Suppressor macrophage (primary cell): ENCODE results near the gene TSSC4.

Experiments used
- DNase-seq, 4 experiments: peaks; one replicate each; pipeline ENCODE4 v3.0.0-alpha.2; 2020 to 2022

The TSSC4 gene

DNA sequence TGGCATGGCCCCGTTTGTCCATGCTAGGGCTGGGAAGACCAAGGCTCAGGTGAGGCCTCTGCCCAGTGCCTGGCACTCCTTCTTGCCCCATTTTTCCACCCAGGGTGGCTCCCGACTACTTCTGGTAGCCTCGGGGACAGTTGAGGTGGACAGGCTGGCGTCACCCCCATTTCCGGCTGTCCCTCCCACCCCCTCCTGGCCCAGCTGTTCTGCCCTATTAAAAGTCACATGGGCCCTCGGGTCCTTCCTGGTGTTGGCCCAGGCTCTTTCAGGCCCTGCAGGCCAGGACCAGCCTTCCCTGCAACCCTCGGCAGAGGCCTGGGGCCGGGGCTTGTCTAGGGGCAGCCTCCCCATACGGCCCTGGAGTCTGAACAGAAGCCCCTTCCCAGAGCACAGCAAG lies 14.0 kb upstream of the TSSC4 start:
- no peak for DNase-seq

- no peak for DNase-seq
These were observed 13.1 kb upstream of the TSSC4 start for GRCh38 chr11:2387266-2387987.

- no peak for DNase-seq
These were observed 11.8 kb upstream of the TSSC4 start for GRCh38 chr11:2388431-2389376.

DNA sequence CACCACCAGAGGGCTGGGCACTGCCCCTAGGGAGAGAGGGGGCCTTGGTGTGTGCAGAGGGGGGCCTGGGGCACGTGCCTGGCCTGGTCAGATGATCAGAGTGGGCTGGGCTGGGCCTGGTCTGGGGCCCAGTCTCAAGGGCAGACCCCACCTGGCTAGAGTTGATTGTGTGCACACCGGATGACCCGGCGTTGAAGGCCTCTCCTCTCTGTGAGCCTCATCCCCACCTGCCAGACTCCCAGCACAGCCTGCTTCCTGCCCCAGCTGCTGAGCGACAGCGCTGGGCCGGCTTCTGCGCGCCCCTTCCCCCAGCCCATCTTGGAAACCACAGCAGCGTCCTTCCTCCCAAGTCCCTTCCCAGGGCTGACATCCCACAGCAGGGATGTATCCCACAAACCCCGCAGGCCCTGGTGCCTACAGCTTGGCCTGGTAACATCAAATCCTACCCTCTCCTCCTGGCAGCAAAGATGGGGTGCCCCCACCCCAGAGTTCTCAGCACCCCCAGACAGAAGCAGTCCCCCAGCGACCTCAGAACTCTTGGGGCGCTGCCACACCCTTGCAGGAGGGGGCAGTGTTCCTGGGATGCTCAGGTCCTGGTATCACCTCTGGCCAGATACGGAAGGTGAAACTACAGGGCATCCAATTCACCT lies 11.0 kb upstream of the TSSC4 start:
- DNase-seq = no peak

DNA sequence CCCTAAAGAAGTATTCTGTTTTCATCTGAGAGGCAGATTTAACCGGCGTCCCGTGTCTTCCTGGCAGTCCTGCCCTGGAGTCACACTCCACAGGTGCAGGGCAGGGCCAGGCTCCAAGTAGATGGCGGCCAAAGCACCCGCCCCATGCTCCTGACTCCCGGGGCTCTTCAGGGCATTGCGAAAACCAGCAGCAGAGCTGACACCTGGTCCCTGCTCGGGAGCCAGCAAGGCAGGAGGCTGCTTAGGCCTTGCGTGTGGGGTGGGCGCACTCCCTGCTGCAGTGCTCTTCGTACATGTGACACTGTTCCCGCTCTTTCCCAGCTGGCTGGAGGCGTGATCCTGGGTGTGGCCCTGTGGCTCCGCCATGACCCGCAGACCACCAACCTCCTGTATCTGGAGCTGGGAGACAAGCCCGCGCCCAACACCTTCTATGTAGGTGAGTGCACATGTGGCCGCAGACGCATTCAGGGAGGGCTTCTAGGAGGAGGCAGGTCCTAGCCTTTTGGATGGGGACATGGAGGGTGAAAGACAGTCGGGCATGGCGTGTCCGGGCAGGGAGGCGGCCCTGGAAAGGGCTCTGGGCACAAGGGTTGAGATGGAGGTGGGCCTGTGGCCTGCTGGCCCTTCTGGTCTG lies 10.3 kb upstream of the TSSC4 start:
- DNase-seq = no peak

DNA sequence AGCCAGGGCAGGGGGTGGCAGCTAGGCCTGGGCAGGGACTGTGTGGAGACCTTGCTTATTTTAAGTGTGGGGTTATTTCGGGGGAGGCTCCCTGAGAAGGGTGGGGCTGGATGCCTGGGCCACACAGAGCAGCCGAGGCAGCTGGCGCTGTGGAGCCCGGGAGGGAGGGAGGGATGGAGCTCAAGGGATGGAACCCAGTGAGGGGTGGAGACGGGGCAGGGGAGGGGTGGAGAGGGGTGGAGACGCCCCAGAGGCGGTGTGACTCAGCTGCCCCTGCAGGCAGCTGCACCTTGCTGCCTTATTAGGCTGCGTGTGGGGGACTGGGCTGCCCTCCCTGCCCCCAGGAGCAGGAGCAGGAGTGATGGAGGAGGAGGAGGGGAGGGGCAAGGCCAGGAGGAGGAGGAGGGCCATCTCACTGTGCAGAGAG lies 9.8 kb upstream of the TSSC4 start:
- no peak for DNase-seq

- no peak for DNase-seq
These were observed 9.2 kb upstream of the TSSC4 start for GRCh38 chr11:2391181-2391975.

GRCh38 chr11:2392241-2392959 lies 8.2 kb upstream of the TSSC4 start:
- DNase-seq = no peak

DNA sequence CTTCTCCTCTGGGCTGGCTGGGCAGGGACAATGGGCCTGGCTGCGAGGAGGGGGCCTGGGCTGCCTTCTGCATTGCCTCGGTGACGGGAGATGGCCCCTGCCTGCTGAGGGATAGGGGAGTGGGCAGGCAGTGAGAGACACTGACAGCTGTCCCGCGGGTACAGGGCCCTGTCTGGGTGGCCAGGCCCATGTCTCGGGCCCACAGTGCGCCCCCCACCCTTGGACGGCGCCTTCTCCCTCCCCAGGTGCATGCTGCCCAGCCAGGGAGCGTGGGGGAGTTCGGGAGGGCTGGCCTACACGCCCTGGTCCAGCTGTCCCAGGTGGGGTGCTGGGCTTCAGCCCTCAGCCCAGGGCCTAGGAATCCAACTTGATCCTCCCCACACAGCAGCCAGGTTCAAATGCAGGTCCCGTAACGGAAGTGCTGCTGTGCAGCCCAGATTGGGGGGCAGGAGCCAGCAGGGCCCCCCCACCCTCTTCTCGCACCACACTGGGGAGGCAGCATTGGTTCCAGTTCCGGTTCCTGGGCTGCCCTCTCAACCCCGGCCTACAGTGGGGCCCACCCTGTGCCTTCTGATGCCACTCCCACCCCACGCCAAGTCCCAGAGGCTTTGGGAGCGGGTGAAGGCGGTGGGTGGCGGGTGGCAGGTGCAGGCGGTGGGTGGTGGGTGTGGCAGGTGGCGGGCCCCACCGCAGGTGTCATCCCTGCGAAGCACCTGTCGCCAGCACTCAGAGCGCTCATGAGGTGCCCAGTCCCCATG lies 7.3 kb upstream of the TSSC4 start:
- no peak for DNase-seq

- DNase-seq = no peak
These were observed 6.4 kb upstream of the TSSC4 start for GRCh38 chr11:2393941-2394817.

GRCh38 chr11:2394818-2395105 lies 5.8 kb upstream of the TSSC4 start:
- no peak for DNase-seq

DNA sequence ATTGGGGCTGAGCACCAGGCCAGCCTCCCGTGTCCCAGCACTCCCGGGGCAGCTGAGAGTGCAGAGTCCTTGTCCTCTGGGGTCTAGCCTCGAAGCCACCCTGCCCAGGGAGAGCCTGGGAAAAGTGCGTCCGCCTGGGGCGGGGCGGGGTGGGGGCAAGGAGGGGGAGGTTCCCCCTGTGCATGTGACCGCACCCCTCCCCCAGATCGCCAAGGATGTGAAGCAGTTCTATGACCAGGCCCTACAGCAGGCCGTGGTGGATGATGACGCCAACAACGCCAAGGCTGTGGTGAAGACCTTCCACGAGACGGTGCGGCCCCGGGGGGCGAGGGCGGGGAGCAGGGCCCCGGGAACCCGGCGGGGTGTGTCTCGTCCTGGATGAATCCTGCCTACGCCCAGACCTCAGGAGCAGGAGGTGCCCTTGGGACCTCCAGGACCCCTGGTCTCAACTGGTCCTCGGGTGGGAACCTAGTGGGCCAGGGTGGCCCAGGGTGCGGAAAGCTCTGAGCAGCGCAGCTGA lies 5.3 kb upstream of the TSSC4 start:
- DNase-seq = no peak

DNA sequence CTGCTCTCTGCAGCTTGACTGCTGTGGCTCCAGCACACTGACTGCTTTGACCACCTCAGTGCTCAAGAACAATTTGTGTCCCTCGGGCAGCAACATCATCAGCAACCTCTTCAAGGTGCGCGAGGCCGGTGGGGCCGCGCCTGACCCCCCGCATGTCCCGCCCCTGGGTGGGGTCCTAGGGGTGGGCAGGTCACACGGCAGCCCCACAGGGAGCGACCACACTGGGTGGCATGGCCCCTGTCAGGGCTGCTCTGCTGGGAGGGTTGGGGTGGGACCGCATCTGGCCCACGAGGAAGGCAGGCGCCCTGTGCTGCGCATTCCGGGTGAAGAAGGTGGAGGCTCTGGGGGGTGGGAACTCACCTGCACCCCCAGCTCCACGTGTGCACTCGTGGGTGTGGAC lies 4.7 kb upstream of the TSSC4 start:
- no peak for DNase-seq

GRCh38 chr11:2396471-2396870 lies 4.1 kb upstream of the TSSC4 start:
- no peak for DNase-seq

DNA sequence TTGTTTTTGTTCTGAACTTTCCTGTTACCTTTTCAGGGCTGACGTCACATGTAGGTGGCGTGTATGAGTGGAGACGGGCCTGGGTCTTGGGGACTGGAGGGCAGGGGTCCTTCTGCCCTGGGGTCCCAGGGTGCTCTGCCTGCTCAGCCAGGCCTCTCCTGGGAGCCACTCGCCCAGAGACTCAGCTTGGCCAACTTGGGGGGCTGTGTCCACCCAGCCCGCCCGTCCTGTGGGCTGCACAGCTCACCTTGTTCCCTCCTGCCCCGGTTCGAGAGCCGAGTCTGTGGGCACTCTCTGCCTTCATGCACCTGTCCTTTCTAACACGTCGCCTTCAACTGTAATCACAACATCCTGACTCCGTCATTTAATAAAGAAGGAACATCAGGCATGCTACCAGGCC lies 3.5 kb upstream of the TSSC4 start:
- DNase-seq = no peak

DNA sequence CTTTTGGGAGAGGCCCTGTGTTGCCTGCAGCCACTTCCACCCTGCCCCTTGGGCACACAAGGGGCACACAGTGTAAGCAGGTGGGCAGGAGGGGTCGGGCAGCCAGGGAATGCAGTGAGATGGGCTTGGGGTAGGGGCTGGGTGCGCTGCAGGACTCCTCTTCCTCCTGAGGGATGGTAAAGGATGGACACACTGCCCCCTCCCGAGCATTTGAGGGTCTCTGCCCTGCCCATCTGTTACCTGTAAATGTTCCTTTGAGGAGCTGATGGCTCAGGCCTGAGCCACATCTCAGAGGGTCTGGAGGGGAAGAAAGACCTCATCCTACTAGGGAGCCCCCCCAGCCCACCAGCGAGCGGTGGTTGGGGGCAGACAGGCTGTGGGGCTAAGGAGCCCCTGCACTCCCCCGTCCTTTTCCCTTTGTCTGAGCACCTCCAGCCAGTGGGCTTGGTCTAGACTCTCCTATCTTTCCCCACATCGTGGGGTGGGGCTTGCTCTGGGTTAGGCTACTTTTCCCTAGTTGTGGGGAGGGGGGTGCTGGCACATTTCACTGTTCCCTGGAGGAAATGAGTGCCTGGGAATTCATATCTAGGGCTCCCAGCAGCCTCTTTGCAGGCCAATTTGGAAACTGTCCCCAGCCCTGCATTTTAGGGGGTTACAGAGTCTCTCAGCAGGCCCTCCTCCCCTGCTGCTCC lies 1.7 kb upstream of the TSSC4 start:
- DNase-seq = no peak

DNA sequence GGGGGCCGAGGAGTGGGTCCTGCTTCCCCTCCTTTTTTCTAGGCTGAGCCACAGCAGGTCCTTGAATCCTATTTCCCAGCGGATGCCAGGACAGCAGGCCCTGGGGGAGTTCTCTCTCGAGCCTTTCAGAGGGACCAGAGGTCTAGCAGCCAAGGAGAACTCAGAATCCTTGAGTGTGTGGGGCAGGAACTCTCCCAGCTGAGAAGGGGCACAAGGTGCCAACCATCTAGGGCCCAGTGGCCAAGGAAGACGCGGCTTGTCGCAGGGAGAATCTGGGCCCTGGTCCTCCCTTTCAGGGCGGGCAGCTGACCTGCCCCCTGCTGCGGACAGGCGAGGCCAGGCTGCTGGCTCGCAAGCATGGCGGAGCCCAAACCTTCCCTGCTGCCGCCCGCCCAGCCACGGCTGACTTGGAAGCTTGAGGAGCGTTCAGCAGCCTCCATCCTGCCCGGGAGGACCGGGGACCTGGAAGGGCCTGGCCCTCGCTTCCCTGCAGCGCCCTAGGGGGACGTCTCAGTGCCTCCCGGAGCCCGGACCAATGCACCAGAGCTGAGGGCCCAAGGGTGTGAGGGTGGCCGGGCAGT lies 972 bp upstream of the TSSC4 start:
- DNase-seq = peak in 3 of 4 experiments; percentile 20 to 47 (median 31)

DNA sequence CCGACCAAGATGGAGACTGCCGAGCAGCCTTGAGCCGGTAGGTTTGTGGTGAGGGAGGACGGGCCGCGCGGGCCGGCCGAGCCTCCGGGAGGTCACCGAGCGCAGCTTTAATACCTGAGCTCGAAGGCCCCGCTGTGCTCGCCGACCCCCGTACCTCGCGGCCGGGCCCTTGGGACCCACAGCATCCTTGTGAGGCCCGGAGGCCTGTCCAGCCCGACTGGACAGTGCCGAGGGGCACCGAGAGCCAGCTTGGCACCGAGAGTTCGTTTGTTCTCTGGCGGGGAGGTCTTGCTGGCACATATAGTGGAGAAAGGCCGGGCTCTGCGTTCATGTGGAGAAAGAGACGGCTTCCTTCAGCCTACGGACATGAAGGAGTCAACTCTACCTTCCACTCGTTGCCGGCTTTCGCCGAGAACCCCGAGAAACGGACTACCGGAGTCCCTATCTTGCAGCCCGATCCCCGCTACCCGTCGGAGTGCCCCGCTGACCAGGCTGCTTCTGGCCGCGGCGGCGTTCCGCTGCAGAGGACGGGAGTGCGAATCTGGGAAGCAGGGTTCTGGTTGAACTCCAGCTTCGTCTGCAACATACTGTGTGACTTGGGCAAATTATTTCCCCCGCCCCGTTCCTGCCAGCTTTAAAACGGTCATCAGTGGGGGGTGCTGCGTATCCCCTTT lies 349 bp downstream of the TSSC4 start:
- peak in 1 of 4 experiments; percentile 21 for DNase-seq
